Neural progenitor cell (in vitro differentiated cells): ENCODE data around the gene ACER1. TPM values are rescaled to one million over a fixed set of nuclear protein-coding genes. Genes with fewer than 3 reads are reported as not detected.

Experiments
- DNase-seq: peaks from one replicate; pipeline ENCODE4 v3.0.0-alpha.2; 2016; ENCODE audit warnings: low spot score
- H2AFZ ChIP-seq: fragments of 200-600 bp; sonication (generic); replicated peaks from 2 replicates; pipeline ENCODE4 v1.6.1; 2016; ENCODE audit warnings: antibody characterized with exemption
- H3F3A ChIP-seq: fragments of 200-600 bp; sonication (generic); 2 replicates; pipeline ENCODE4 v1.6.1; 2016; ENCODE audit warnings: antibody characterized with exemption, low read depth
- H3K27ac ChIP-seq: fragments of 200-600 bp; sonication (generic); 2 replicates; pipeline ENCODE4 v1.5.1; 2016; ENCODE audit warnings: mild to moderate bottlenecking
- H3K27me3 ChIP-seq: fragments of 200-600 bp; sonication (generic); 2 replicates; pipeline ENCODE4 v1.6.1; 2016; ENCODE audit warnings: mild to moderate bottlenecking, moderate library complexity
- H3K36me3 ChIP-seq: fragments of 200-600 bp; sonication (generic); 2 replicates; pipeline ENCODE4 v1.5.1; 2016
- H3K4me1 ChIP-seq: fragments of 200-600 bp; sonication (generic); 2 replicates; pipeline ENCODE4 v1.6.1; 2016; ENCODE audit warnings: mixed run types
- H3K4me2 ChIP-seq: fragments of 200-600 bp; sonication (generic); 2 replicates; pipeline ENCODE4 v1.6.1; 2016
- H3K4me3 ChIP-seq: fragments of 200-600 bp; sonication (generic); 2 replicates; pipeline ENCODE4 v1.5.1; 2016
- H3K79me2 ChIP-seq: fragments of 200-600 bp; sonication (generic); 2 replicates; pipeline ENCODE4 v1.6.1; 2016; ENCODE audit warnings: low read depth
- H3K9ac ChIP-seq: fragments of 200-600 bp; sonication (generic); 2 replicates; pipeline ENCODE4 v1.6.1; 2016
- H3K9me3 ChIP-seq: fragments of 200-600 bp; sonication (generic); 2 replicates; pipeline ENCODE4 v1.5.1; 2016; ENCODE audit warnings: low read depth
- H4K20me1 ChIP-seq: fragments of 200-600 bp; sonication (generic); 2 replicates; pipeline ENCODE4 v1.6.1; 2016; ENCODE audit warnings: low read depth
- H3K27ac Mint-ChIP-seq: 3 replicates; pipeline ENCODE4 v1.8.0; 2021; ENCODE audit warnings: mixed read lengths
- H3K27me3 Mint-ChIP-seq: 2 replicates; pipeline ENCODE4 v1.8.0; 2022; ENCODE audit warnings: low read depth, mild to moderate bottlenecking, inconsistent platforms, moderate library complexity, mixed read lengths; ENCODE audit not compliant: insufficient read depth
- H3K36me3 Mint-ChIP-seq: 3 replicates; pipeline ENCODE4 v1.8.0; 2021; ENCODE audit warnings: mixed read lengths
- H3K4me1 Mint-ChIP-seq: 3 replicates; pipeline ENCODE4 v1.8.0; 2021; ENCODE audit warnings: mixed read lengths
- H3K4me3 Mint-ChIP-seq: 3 replicates; pipeline ENCODE4 v1.8.0; 2021; ENCODE audit warnings: mild to moderate bottlenecking, moderate library complexity, mixed read lengths
- H3K9me3 Mint-ChIP-seq: 3 replicates; pipeline ENCODE4 v1.8.0; 2020; ENCODE audit warnings: mixed read lengths
- CTCF ChIP-seq: fragments of 200-600 bp; sonication (generic); IDR thresholded peaks from 2 replicates; pipeline ENCODE4 v1.5.1; 2017; ENCODE audit warnings: antibody characterized with exemption, mild to moderate bottlenecking
- EZH2 ChIP-seq: fragments of 200-600 bp; sonication (generic); IDR thresholded peaks from 2 replicates; pipeline ENCODE4 v1.6.1; 2017; ENCODE audit warnings: antibody characterized with exemption, mild to moderate bottlenecking, moderate library complexity
- EZH2phosphoT487 ChIP-seq: fragments of 200-600 bp; sonication (generic); IDR thresholded peaks from 2 replicates; pipeline ENCODE4 v1.6.1; 2017; ENCODE audit warnings: antibody characterized with exemption
- total RNA-seq: library from RNA; depleted of rRNA; stranded (reverse); fragments of >200 nt; gene quantifications from 2 replicates; pipeline ENCODE4 v1.2.3, GENCODE V29; 2015; ENCODE audit warnings: low replicate concordance

The ACER1 gene
- total RNA-seq, 1 donor from 2014 or later = not detected

- Histone ChIP-seq H3K36me3 (no peaks in the 10 kb centered on the region), H3K27ac (no peak overlapping the region), H3K4me3 (no peak overlapping the region), H3K9ac (no peak overlapping the region), H3K27me3 (no peaks in the 10 kb centered on the region), H3K79me2 (peaks cover 79% of the 10 kb centered on the region), H4K20me1 (peaks cover 44% of the 10 kb centered on the region), H3F3A (peaks cover 3% of the 10 kb centered on the region), H3K4me1 (peaks cover 10% of the 10 kb centered on the region), H3K4me2 (no peak overlapping the region), H2AFZ (no peak overlapping the region), H3K9me3 (no peaks in the 10 kb centered on the region)
- TF ChIP-seq CTCF (no peak), EZH2 (no peak), EZH2phosphoT487 (no peak)
- DNase-seq = no peak
- Mint-ChIP-seq H3K9me3 (peaks cover 2% of the 10 kb centered on the region), H3K36me3 (peaks cover 38% of the 10 kb centered on the region), H3K4me3 (no peak overlapping the region), H3K27ac (no peak overlapping the region), H3K4me1 (peaks cover 7% of the 10 kb centered on the region), H3K27me3 (peaks cover 2% of the 10 kb centered on the region)
These were observed 74.0 kb downstream of the ACER1 start for GRCh38 chr19:6259312-6259861.

GRCh38 chr19:6258812-6259311 is 74.5 kb downstream of the ACER1 start:
- H3K4me3 ChIP-seq = no peak overlapping the region
- H3K4me3 Mint-ChIP-seq = no peak overlapping the region
- H3K27me3 ChIP-seq = no peaks in the 10 kb centered on the region
- H3K27ac Mint-ChIP-seq = no peak overlapping the region
- no peaks in the 10 kb centered on the region for H3K9me3 ChIP-seq
- no peaks in the 10 kb centered on the region for H3F3A ChIP-seq
- H2AFZ ChIP-seq = no peak overlapping the region
- H3K4me2 ChIP-seq = no peak overlapping the region
- peaks cover 2% of the 10 kb centered on the region for H3K9me3 Mint-ChIP-seq
- peaks cover 44% of the 10 kb centered on the region for H4K20me1 ChIP-seq
- H3K27ac ChIP-seq = no peak overlapping the region
- TF ChIP-seq EZH2phosphoT487 = no peak
- no peak for TF ChIP-seq EZH2
- peaks cover 2% of the 10 kb centered on the region for H3K27me3 Mint-ChIP-seq
- peaks cover 79% of the 10 kb centered on the region for H3K79me2 ChIP-seq
- H3K4me1 Mint-ChIP-seq = peaks cover 6% of the 10 kb centered on the region
- no peak overlapping the region for H3K9ac ChIP-seq
- no peak for DNase-seq
- H3K4me1 ChIP-seq = peaks cover 10% of the 10 kb centered on the region
- H3K36me3 Mint-ChIP-seq = peaks cover 41% of the 10 kb centered on the region
- H3K36me3 ChIP-seq = no peaks in the 10 kb centered on the region

Other genes with a start within 250 kb of the ACER1 start
- gene RFX2, start 223.1 kb downstream of the ACER1 start, total RNA-seq = 6.2 and 11.0 TPM in 2 replicates
- not detected in 2 replicates for gene ACSBG2, start 197.9 kb downstream of the ACER1 start, total RNA-seq
- 5.6 and 21.0 TPM in 2 replicates for gene MLLT1, start 53.6 kb downstream of the ACER1 start, total RNA-seq
- 28.0 and 73.6 TPM in 2 replicates for gene CLPP, start 27.9 kb upstream of the ACER1 start, total RNA-seq
- 19.7 and 94.7 TPM in 2 replicates for gene ALKBH7, start 39.2 kb upstream of the ACER1 start, total RNA-seq
- 0.92 and 2.7 TPM in 2 replicates for gene PSPN, start 42.3 kb upstream of the ACER1 start, total RNA-seq
- 36.9 and 46.9 TPM in 2 replicates for gene GTF2F1, start 59.6 kb upstream of the ACER1 start, total RNA-seq
- gene KHSRP, start 91.2 kb upstream of the ACER1 start, total RNA-seq = 136 and 283 TPM in 2 replicates
- gene SLC25A41, start 100.2 kb upstream of the ACER1 start, total RNA-seq = 0.46 TPM in 1 of 2 replicates, not detected in the other
- 16.0 and 57.2 TPM in 2 replicates for gene SLC25A23, start 126.2 kb upstream of the ACER1 start, total RNA-seq
- gene CRB3, start 130.7 kb upstream of the ACER1 start, total RNA-seq = 1.2 and 1.3 TPM in 2 replicates
- gene DENND1C, start 148.2 kb upstream of the ACER1 start, total RNA-seq = 0.19 TPM in 1 of 2 replicates, not detected in the other
- 2.4 and 7.3 TPM in 2 replicates for gene TUBB4A, start 168.7 kb upstream of the ACER1 start, total RNA-seq
- gene TNFSF9, start 197.4 kb upstream of the ACER1 start, total RNA-seq = 0.28 and 1.7 TPM in 2 replicates